Neuronal stem cell (in vitro differentiated cells): ENCODE results near the gene KCNN3.

Source experiments
- DNase-seq: peaks from one replicate; pipeline ENCODE4 v3.0.0-alpha.2; 2013; ENCODE audit warnings: low spot score
- H2AFZ ChIP-seq: one replicate; pipeline ENCODE4 v1.6.1; 2013; ENCODE audit warnings: mild to moderate bottlenecking, low read length, inconsistent platforms
- H2AK5ac ChIP-seq: 2 replicates; pipeline ENCODE4 v1.6.1; 2013; ENCODE audit warnings: low read depth, mild to moderate bottlenecking, inconsistent platforms, low read length, moderate library complexity, mixed read lengths
- H2BK120ac ChIP-seq: 2 replicates; pipeline ENCODE4 v1.6.1; 2013; ENCODE audit warnings: low read depth, mild to moderate bottlenecking, inconsistent platforms, low read length, moderate library complexity, mixed read lengths
- H2BK12ac ChIP-seq: one replicate; pipeline ENCODE4 v1.6.1; 2013; ENCODE audit warnings: low read length, inconsistent platforms
- H2BK15ac ChIP-seq: 2 replicates; pipeline ENCODE4 v1.6.1; 2013; ENCODE audit warnings: mild to moderate bottlenecking, low read length, inconsistent platforms, mixed read lengths
- H2BK5ac ChIP-seq: one replicate; pipeline ENCODE4 v1.6.1; 2013; ENCODE audit warnings: inconsistent platforms, mild to moderate bottlenecking, low read length, moderate library complexity
- H3K14ac ChIP-seq: one replicate; pipeline ENCODE4 v1.6.1; 2013; ENCODE audit warnings: low read length, inconsistent platforms
- H3K18ac ChIP-seq: 2 replicates; pipeline ENCODE4 v1.6.1; 2013; ENCODE audit warnings: low read length, inconsistent platforms
- H3K23ac ChIP-seq: 2 replicates; pipeline ENCODE4 v1.6.1; 2013; ENCODE audit warnings: low read depth, mild to moderate bottlenecking, mixed read lengths, low read length, inconsistent platforms; ENCODE audit not compliant: poor library complexity
- H3K27ac ChIP-seq: replicated peaks from 3 replicates; pipeline ENCODE4 v1.5.1; 2013; ENCODE audit warnings: low read length, inconsistent platforms
- H3K27me3 ChIP-seq, 3 experiments: 2 replicates each; pipeline ENCODE4 v1.6.1; 2013; ENCODE audit warnings: low read length in 3 of 3, mild to moderate bottlenecking in 2 of 3, inconsistent platforms in 1 of 3, low read depth in 1 of 3, mixed read lengths in 1 of 3, moderate library complexity in 1 of 3; ENCODE audit not compliant: control insufficient read depth in 3 of 3, insufficient read depth in 3 of 3
- H3K36me3 ChIP-seq, 2 donors: replicated peaks in 1 of 2; 2 replicates each; pipeline ENCODE4 v1.6.1; 2013; ENCODE audit warnings: low read length in 2 of 2; ENCODE audit not compliant: control insufficient read depth in 2 of 2, insufficient read depth in 2 of 2
- H3K4ac ChIP-seq: 2 replicates; pipeline ENCODE4 v1.6.1; 2013; ENCODE audit warnings: inconsistent platforms, mild to moderate bottlenecking, low read length, moderate library complexity
- H3K4me1 ChIP-seq, 2 donors: 1 replicate in 1 of 2; 2 replicates in 1 of 2; pipeline ENCODE4 v1.6.1; 2013; ENCODE audit warnings: low read length in 2 of 2, low read depth in 1 of 2; ENCODE audit not compliant: control insufficient read depth in 2 of 2, insufficient read depth in 1 of 2
- H3K4me2 ChIP-seq: one replicate; pipeline ENCODE4 v1.6.1; 2013; ENCODE audit warnings: mild to moderate bottlenecking, low read length, inconsistent platforms; ENCODE audit not compliant: insufficient read depth, poor library complexity, severe bottlenecking
- H3K4me3 ChIP-seq, 2 donors: 2 replicates each; pipeline ENCODE4 v1.5.1; 2013; ENCODE audit warnings: low read length in 2 of 2, mild to moderate bottlenecking in 2 of 2, inconsistent platforms in 1 of 2, moderate library complexity in 1 of 2
- H3K79me1 ChIP-seq: one replicate; pipeline ENCODE4 v1.6.1; 2013; ENCODE audit warnings: low read depth, mild to moderate bottlenecking, inconsistent platforms, low read length, moderate library complexity
- H3K9ac ChIP-seq: one replicate; pipeline ENCODE4 v1.6.1; 2013; ENCODE audit warnings: mild to moderate bottlenecking, low read depth, low read length, inconsistent platforms; ENCODE audit not compliant: poor library complexity
- H3K9me3 ChIP-seq, 2 donors: replicated peaks in 1 of 2; 2 replicates each; pipeline versions ENCODE3 to v1.6.1; 2013; ENCODE audit warnings: low read length in 2 of 2, mild to moderate bottlenecking in 2 of 2, inconsistent platforms in 1 of 2, low read depth in 1 of 2, mixed read lengths in 1 of 2, moderate library complexity in 1 of 2; ENCODE audit not compliant: control insufficient read depth in 2 of 2, insufficient read depth in 1 of 2
- H4K8ac ChIP-seq: one replicate; pipeline ENCODE4 v1.6.1; 2013; ENCODE audit warnings: low read depth, mild to moderate bottlenecking, inconsistent platforms, low read length, moderate library complexity
- H4K91ac ChIP-seq: one replicate; pipeline ENCODE4 v1.6.1; 2013; ENCODE audit warnings: low read length, low read depth, mild to moderate bottlenecking, inconsistent platforms; ENCODE audit not compliant: poor library complexity
- WGBS, 2 donors: extraction: QIAGEN DNeasy Blood & Tissue Kit; methylation state at CpG; one replicate each; pipeline ENCODE4 v1.1.7; 2013; ENCODE audit warnings: missing lambda C conversion rate in 2 of 2, mixed read lengths in 1 of 2; ENCODE audit not compliant: insufficient read length in 2 of 2, insufficient replicate concordance in 1 of 2; ENCODE audit errors: extremely low coverage in 2 of 2; 5-methylcytosine and 5-hydroxymethylcytosine counted together

Gene KCNN3

GRCh38 chr1:154780541-154780940, 89.5 kb downstream of the KCNN3 start:
- no peaks in the 10 kb centered on the region for H3K79me1 ChIP-seq
- H2BK12ac ChIP-seq: no peak overlapping the region
- no peak overlapping the region for H3K4me2 ChIP-seq
- H3K4ac ChIP-seq: no peak overlapping the region
- no peak overlapping the region for H4K91ac ChIP-seq
- no peak overlapping the region for H2BK15ac ChIP-seq
- H3K27ac ChIP-seq: no peak overlapping the region
- peaks cover 0 to 2% of the 10 kb centered on the region in 2 donors for H3K9me3 ChIP-seq
- H3K4me3 ChIP-seq: no peak overlapping the region
- WGBS, 2 donors: no CpG with 5 or more reads among the region's 3 CpGs
- H3K14ac ChIP-seq: no peak overlapping the region
- H3K27me3 ChIP-seq: peaks cover 0 to 4% (median 0%) of the 10 kb centered on the region in 3 experiments
- DNase-seq: no peak
- no peak overlapping the region for H3K18ac ChIP-seq
- no peak overlapping the region for H2AFZ ChIP-seq
- no peak overlapping the region for H2BK5ac ChIP-seq
- H2AK5ac ChIP-seq: no peak overlapping the region
- no peak overlapping the region for H4K8ac ChIP-seq
- no peak overlapping the region for H3K9ac ChIP-seq
- no peak overlapping the region for H3K23ac ChIP-seq
- peaks cover 7 to 13% of the 10 kb centered on the region in 2 donors for H3K4me1 ChIP-seq
- H3K36me3 ChIP-seq: no peaks in the 10 kb centered on the region
- no peak overlapping the region for H2BK120ac ChIP-seq

GRCh38 chr1:154779551-154780189, 90.4 kb downstream of the KCNN3 start:
- no peak for DNase-seq
- Histone ChIP-seq H2BK120ac (no peak overlapping the region), H3K36me3 (no peaks in the 10 kb centered on the region), H3K27me3 (peaks cover 0 to 4% (median 0%) of the 10 kb centered on the region in 3 experiments), H2BK15ac (no peak overlapping the region), H3K23ac (no peak overlapping the region), H4K91ac (no peak overlapping the region), H4K8ac (no peak overlapping the region), H3K9me3 (peaks cover 0 to 2% of the 10 kb centered on the region in 2 donors), H3K4ac (no peak overlapping the region), H3K9ac (no peak overlapping the region), H3K27ac (no peak overlapping the region), H2AFZ (no peak overlapping the region), H2BK5ac (no peak overlapping the region), H3K18ac (no peak overlapping the region), H3K4me1 (peaks cover 4 to 13% of the 10 kb centered on the region in 2 donors), H2AK5ac (no peak overlapping the region), H3K4me2 (no peak overlapping the region), H2BK12ac (no peak overlapping the region), H3K14ac (no peak overlapping the region), H3K79me1 (no peaks in the 10 kb centered on the region), H3K4me3 (no peak overlapping the region)
- WGBS, 2 donors: no CpG with 5 or more reads among the region's 9 CpGs

- DNase-seq: no peak
- Histone ChIP-seq H3K36me3 (no peaks in the 10 kb centered on the region), H3K4me1 (peaks cover 7 to 13% of the 10 kb centered on the region in 2 donors), H3K9me3 (peaks cover 0 to 2% of the 10 kb centered on the region in 2 donors), H2AFZ (no peak overlapping the region), H4K91ac (no peak overlapping the region), H2BK12ac (no peak overlapping the region), H3K18ac (no peak overlapping the region), H2AK5ac (no peak overlapping the region), H3K27me3 (peaks cover 0 to 4% (median 0%) of the 10 kb centered on the region in 3 experiments), H2BK120ac (no peak overlapping the region), H3K27ac (no peak overlapping the region), H2BK15ac (no peak overlapping the region), H3K4me2 (no peak overlapping the region), H4K8ac (no peak overlapping the region), H3K79me1 (no peaks in the 10 kb centered on the region), H3K9ac (no peak overlapping the region), H3K14ac (no peak overlapping the region), H3K4ac (no peak overlapping the region), H3K4me3 (no peak overlapping the region), H2BK5ac (no peak overlapping the region), H3K23ac (no peak overlapping the region)
- WGBS, 2 donors: no CpG with 5 or more reads among the region's 3 CpGs
Measured at GRCh38 chr1:154778944-154779343, 91.1 kb downstream of the KCNN3 start.

GRCh38 chr1:154778275-154778674, 91.8 kb downstream of the KCNN3 start:
- no peak for DNase-seq
- Histone ChIP-seq H3K4me1 (peaks cover 7 to 17% of the 10 kb centered on the region in 2 donors), H3K27me3 (no peaks in the 10 kb centered on the region), H3K9me3 (peaks cover 0 to 2% of the 10 kb centered on the region in 2 donors), H3K9ac (no peak overlapping the region), H2BK120ac (no peak overlapping the region), H2BK12ac (no peak overlapping the region), H2BK15ac (no peak overlapping the region), H3K14ac (no peak overlapping the region), H3K4me3 (no peak overlapping the region), H2AK5ac (no peak overlapping the region), H3K4ac (no peak overlapping the region), H3K27ac (no peak overlapping the region), H3K36me3 (no peaks in the 10 kb centered on the region), H2BK5ac (no peak overlapping the region), H4K8ac (no peak overlapping the region), H3K79me1 (no peaks in the 10 kb centered on the region), H3K4me2 (no peak overlapping the region), H3K23ac (no peak overlapping the region), H4K91ac (no peak overlapping the region), H3K18ac (no peak overlapping the region), H2AFZ (no peak overlapping the region)
- WGBS, 2 donors: no CpG with 5 or more reads among the region's 2 CpGs
